Hair follicle dermal papilla cell (primary cell): ENCODE data around the gene LBX1. TPM values are rescaled to one million over a fixed set of nuclear protein-coding genes. Genes with fewer than 3 reads are reported as not detected.

Source experiments
- total RNA-seq: library from RNA; depleted of rRNA; stranded (reverse); fragments of >200 nt; gene quantifications from 2 replicates; pipeline ENCODE4 v1.2.3, GENCODE V29; 2012

The LBX1 gene
- total RNA-seq = not detected in 2 replicates

GRCh38 chr10:101229266-101230182, at the start of gene LBX1:
LBX1 (minus strand) TSS chr10:101229463; CDS start chr10:101228815, 648 bp downstream.

Other genes with a start within 250 kb of the LBX1 start
- 57.1 and 58.2 TPM in 2 replicates for gene MRPL43, start 242.0 kb downstream of the LBX1 start, total RNA-seq
- gene TWNK, start 241.9 kb downstream of the LBX1 start, total RNA-seq = 3.0 and 5.2 TPM in 2 replicates
- gene LZTS2, start 229.7 kb downstream of the LBX1 start, total RNA-seq = 122 and 130 TPM in 2 replicates
- gene PDZD7, start 198.3 kb downstream of the LBX1 start, total RNA-seq = 1.5 and 2.1 TPM in 2 replicates
- 113 and 121 TPM in 2 replicates for gene SFXN3, start 198.2 kb downstream of the LBX1 start, total RNA-seq
- gene KAZALD1, start 167.5 kb downstream of the LBX1 start, total RNA-seq = 9.1 and 9.7 TPM in 2 replicates
- gene TLX1, start 98.2 kb downstream of the LBX1 start, total RNA-seq = not detected in 2 replicates
- gene BTRC, start 124.7 kb upstream of the LBX1 start, total RNA-seq = 9.9 and 10.1 TPM in 2 replicates